Pancreas (tissue), 10 donors: ENCODE measurements around the gene HECTD2. TPM values are rescaled to one million over a fixed set of nuclear protein-coding genes. Genes with fewer than 3 reads are reported as not detected.

ENCODE experiments used
- ATAC-seq, 4 donors: fragments of 200-7000 bp; cut with Tn5 transposase; one replicate each; pipeline versions ENCODE4 v1.8.0 to v1.9.1; 2020; ENCODE audit warnings: mild to moderate bottlenecking in 4 of 4, moderate library complexity in 4 of 4
- DNase-seq, 6 donors: peaks; one replicate each; pipeline ENCODE4 v3.0.0-alpha.2; 2020
- FAIRE-seq: peaks from 2 replicates; lab custom pipeline; 2012; peaks lifted over from hg19 to GRCh38; lab: Jason Lieb, UNC
- H3K27ac ChIP-seq, 4 donors: fragments of 200-600 bp; sonication (generic); 1 replicate in 3 of 4; 2 replicates in 1 of 4; pipeline versions ENCODE4 v1.5.0 to v1.8.0; 2020
- H3K27me3 ChIP-seq, 4 donors: fragments of 200-600 bp; one replicate each; pipeline ENCODE4 v1.8.0; 2021
- H3K36me3 ChIP-seq, 3 donors: fragments of 200-600 bp; sonication (generic) in 1 of 3; one replicate each; pipeline versions ENCODE4 v1.5.0 to v1.8.0; 2020 to 2021
- H3K4me1 ChIP-seq, 3 donors: fragments of 200-600 bp; one replicate each; pipeline ENCODE4 v1.8.0; 2021
- H3K4me3 ChIP-seq, 4 donors: fragments of 200-600 bp; sonication (generic) in 2 of 4; one replicate each; pipeline versions ENCODE4 v1.5.0 to v1.8.0; 2020 to 2021
- H3K9me3 ChIP-seq, 4 donors: fragments of 200-600 bp; one replicate each; pipeline ENCODE4 v1.8.0; 2021
- CTCF ChIP-seq, 4 donors: fragments of 200-600 bp; sonication (generic) in 3 of 4; IDR thresholded peaks; one replicate each; pipeline versions ENCODE4 v1.5.0 to v1.8.0; 2021; ENCODE audit warnings: antibody characterized with exemption in 4 of 4
- whole genome bisulfite sequencing, 2 donors: extraction: QIAGEN DNeasy Blood & Tissue Kit; methylation state at CpG; one replicate each; pipeline ENCODE4 v1.1.7; 2013; 5-methylcytosine and 5-hydroxymethylcytosine counted together
- intact Hi-C, 3 donors: fragments of 100-400 bp; cut with DNase I; formaldehyde crosslinking; loops; one replicate each; pipeline versions ENCODE4 v1.11.1 to v1.14.2; 2022
- polyA plus RNA-seq, 2 donors: library from polyadenylated mRNA; stranded (reverse); fragments of 200-250 nt; gene quantifications; one replicate each; pipeline ENCODE4 v1.2.3, GENCODE V29; 2013
- total RNA-seq, 6 donors: library from RNA; stranded (reverse); fragmentation: NEBNext Ultra II Directional in 4 of 6; extraction: Animal tissue kit (Norgen Biotek cat#: 25700) in 4 of 6; gene quantifications; one replicate each; pipeline versions ENCODE4 v1.2.1 to v1.2.4, GENCODE V29; 2021 to 2023
- donor health status: healthy with polysubstance abuse.
- donor health status: DM: no; HTN: no; CAD: no; lungs with moderate emphysema.
- donor health status: DM: no; HTN: no; CAD: no.
- donor health status: control.
- donor health status: control.
- donor health status: Bipolar disorder and iron deficiency.
- donor health status: DM: yes; HTN: yes; CAD: no.
- donor health status: DM: no; HTN: no; CAD: no.
- donor health status: DM: no; HTN: no; CAD: no.
- donor health status: DM: yes; HTN: yes; CAD: no.

Gene HECTD2
- total and polyA plus RNA-seq, 8 donors = 2.9 to 7.8 (median 4.8) TPM

- DNase-seq (no peak), ATAC-seq (no peak), FAIRE-seq (no peak)
- H3K4me1 ChIP-seq = peaks cover 0 to 6% (median 3%) of the 10 kb centered on the region in 3 donors
- H3K27me3 ChIP-seq = no peaks in the 10 kb centered on the region
- WGBS, 2 donors = 93 to 95% methylated on average over 3 of the region's 3 CpGs
- H3K4me3 ChIP-seq = no peak overlapping the region
- no peaks in the 10 kb centered on the region for H3K9me3 ChIP-seq
- intact Hi-C loops = no loop called here
- TF ChIP-seq CTCF (IDR thresholded peaks at IDR 0.05) = no peak
- no peak overlapping the region for H3K27ac ChIP-seq
- H3K36me3 ChIP-seq = no peaks in the 10 kb centered on the region
Observed at GRCh38 chr10:91406322-91406721, 3.8 kb upstream of the HECTD2 start.

- Histone ChIP-seq H3K4me1 (peaks cover 0 to 10% (median 6%) of the 10 kb centered on the region in 3 donors), H3K27ac (peak overlapping the region; percentile 98 to 100 (median 100)), H3K4me3 (peak overlapping the region; percentile 46 to 85 (median 58)), H3K36me3 (no peaks in the 10 kb centered on the region), H3K9me3 (no peaks in the 10 kb centered on the region), H3K27me3 (no peaks in the 10 kb centered on the region)
- FAIRE-seq = no peak
- ATAC-seq = peak; percentile 75 to 91 (median 82)
- intact Hi-C loops = no loop called here
- TF ChIP-seq CTCF (IDR thresholded peaks at IDR 0.05) = no peak
- DNase-seq = peak; percentile 73 to 85 (median 80)
- WGBS, 2 donors = 1 to 2% methylated on average over 30 to 31 of the region's 31 CpGs
Observed at GRCh38 chr10:91409069-91409868, 875 bp upstream of the HECTD2 start.

DNA sequence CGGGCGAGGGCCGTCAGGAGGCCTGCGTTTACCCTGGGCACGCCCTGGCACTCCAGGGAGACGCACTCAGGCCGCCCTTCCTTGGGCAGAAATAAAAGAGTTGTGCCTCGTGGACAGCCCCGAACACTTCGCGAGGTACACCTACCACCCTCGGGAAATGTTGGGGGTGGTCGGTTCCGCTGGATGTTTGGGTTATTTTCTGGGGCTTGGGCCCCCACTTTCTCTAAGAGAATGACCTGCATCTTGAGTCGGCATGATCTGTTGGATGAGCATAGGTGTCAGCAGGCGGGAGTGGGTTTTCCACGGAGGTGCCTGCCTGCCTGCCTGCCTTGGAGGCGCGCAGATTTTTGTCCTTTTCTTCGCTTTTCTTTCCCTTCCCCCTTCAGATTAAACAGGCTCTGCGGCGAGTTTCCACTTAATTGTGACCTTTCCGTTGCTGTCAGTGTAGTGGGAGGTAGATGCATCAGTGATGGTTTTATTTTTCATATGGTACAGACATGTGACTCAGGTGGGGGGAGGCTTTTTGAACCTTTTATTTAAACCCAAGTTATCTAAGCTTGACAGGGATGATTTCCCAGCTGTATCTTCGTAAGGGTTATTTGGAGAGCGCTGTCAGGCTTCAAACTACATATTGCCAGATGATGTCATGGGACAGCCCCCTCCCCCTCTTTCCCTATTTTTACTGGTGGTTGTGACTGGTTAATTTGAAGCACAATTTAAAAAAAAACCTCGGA lies 661 bp downstream of the HECTD2 start:
- FAIRE-seq = no peak
- no peaks in the 10 kb centered on the region for H3K27me3 ChIP-seq
- H3K4me3 ChIP-seq = peak overlapping the region; percentile 46 to 85 (median 58)
- peaks cover 0 to 10% (median 6%) of the 10 kb centered on the region in 3 donors for H3K4me1 ChIP-seq
- ATAC-seq = peak in 2 of 4 donors; percentile 1 to 2
- H3K36me3 ChIP-seq = no peaks in the 10 kb centered on the region
- no peaks in the 10 kb centered on the region for H3K9me3 ChIP-seq
- peak overlapping the region; percentile 98 to 100 (median 100) for H3K27ac ChIP-seq
- TF ChIP-seq CTCF (IDR thresholded peaks at IDR 0.05) = no peak
- intact Hi-C loops = no loop called here
- WGBS, 2 donors = 4 to 7% methylated on average over 26 of the region's 26 CpGs
- DNase-seq = peak in 1 of 6 donors; percentile 4

GRCh38 chr10:91411621-91412020 lies 1.5 kb downstream of the HECTD2 start:
- no peaks in the 10 kb centered on the region for H3K36me3 ChIP-seq
- no peak for FAIRE-seq
- no peak for ATAC-seq
- 82 to 89% methylated on average over 5 of the region's 5 CpGs for WGBS, 2 donors
- no peaks in the 10 kb centered on the region for H3K9me3 ChIP-seq
- no peak overlapping the region for H3K27ac ChIP-seq
- no peak for DNase-seq
- H3K27me3 ChIP-seq = no peaks in the 10 kb centered on the region
- H3K4me1 ChIP-seq = peaks cover 0 to 10% (median 6%) of the 10 kb centered on the region in 3 donors
- TF ChIP-seq CTCF (IDR thresholded peaks at IDR 0.05) = no peak
- no peak overlapping the region for H3K4me3 ChIP-seq
- intact Hi-C loops = no loop called here
